Measurements from ENCODE around the gene TAMALIN. TPM values are rescaled to one million over a fixed set of nuclear protein-coding genes. Genes with fewer than 3 reads are reported as not detected.
"Not testable (repeated sequence)": the region's sequence is repeated elsewhere in the genome, so short reads cannot be mapped to it uniquely, and the experiment has no call there.

The TAMALIN gene
- total RNA-seq, 1 experiment from 2014 or later = 0.58 TPM

- peaks cover 22% of the 10 kb centered on the region for H3K79me2 ChIP-seq (ENCODE audit: low read length)
- no peaks in the 10 kb centered on the region; the same call in 1 of the 2 replicates for H3K36me3 ChIP-seq (ENCODE audit: low read depth, low read length)
- TF ChIP-seq EZH2phosphoT487 (IDR thresholded peaks at IDR 0.05; ENCODE audit: borderline replicate concordance, low read length) (no peak), EZH2 (IDR thresholded peaks at IDR 0.05; ENCODE audit: low read length, unreplicated experiment) (no peak)
- TF ChIP-seq, protein P1, sequence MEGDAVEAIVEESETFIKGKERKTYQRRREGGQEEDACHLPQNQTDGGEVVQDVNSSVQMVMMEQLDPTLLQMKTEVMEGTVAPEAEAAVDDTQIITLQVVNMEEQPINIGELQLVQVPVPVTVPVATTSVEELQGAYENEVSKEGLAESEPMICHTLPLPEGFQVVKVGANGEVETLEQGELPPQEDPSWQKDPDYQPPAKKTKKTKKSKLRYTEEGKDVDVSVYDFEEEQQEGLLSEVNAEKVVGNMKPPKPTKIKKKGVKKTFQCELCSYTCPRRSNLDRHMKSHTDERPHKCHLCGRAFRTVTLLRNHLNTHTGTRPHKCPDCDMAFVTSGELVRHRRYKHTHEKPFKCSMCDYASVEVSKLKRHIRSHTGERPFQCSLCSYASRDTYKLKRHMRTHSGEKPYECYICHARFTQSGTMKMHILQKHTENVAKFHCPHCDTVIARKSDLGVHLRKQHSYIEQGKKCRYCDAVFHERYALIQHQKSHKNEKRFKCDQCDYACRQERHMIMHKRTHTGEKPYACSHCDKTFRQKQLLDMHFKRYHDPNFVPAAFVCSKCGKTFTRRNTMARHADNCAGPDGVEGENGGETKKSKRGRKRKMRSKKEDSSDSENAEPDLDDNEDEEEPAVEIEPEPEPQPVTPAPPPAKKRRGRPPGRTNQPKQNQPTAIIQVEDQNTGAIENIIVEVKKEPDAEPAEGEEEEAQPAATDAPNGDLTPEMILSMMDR (conservative IDR thresholded peaks at IDR 0.05; ENCODE audit: low read depth, low read length) = no peak
- no peaks in the 10 kb centered on the region for H3K9me3 ChIP-seq (ENCODE audit: low read length)
- H3K4me1 ChIP-seq (ENCODE audit: insufficient read depth, low read length) = peaks cover 4% of the 10 kb centered on the region
- ATAC-seq (no peak), DNase-seq (no peak)
- BruUV-seq (replicated peaks) = no TSS peak
- H4K20me1 ChIP-seq (ENCODE audit: low read length) = peaks cover 3% of the 10 kb centered on the region; the same call in 1 of the 2 replicates
- no peaks in the 10 kb centered on the region for H3K9me2 ChIP-seq (replicated peaks; ENCODE audit: low read length)
- no peak overlapping the region for H3K4me2 ChIP-seq (ENCODE audit: low read length)
- no peaks in the 10 kb centered on the region for H3K27me3 ChIP-seq (ENCODE audit: low read length)
- POLR2A ChIA-PET (ENCODE audit: unreplicated experiment) = interaction anchor here (0.6 kb wide), 1 partner anchor 15 kb away, joined by 6 read pairs; no protein-coding TSS in a partner anchor
- H3K4me3 ChIP-seq (ENCODE audit: low read length) = no peak overlapping the region
- H2AFZ ChIP-seq (ENCODE audit: low read length) = no peak overlapping the region
- no peak overlapping the region for H3K27ac ChIP-seq (ENCODE audit: low read length)
- peaks cover 2% of the 10 kb centered on the region for H3F3A ChIP-seq (ENCODE audit: low read length, unreplicated experiment)
- intact Hi-C loops (cut with micrococcal nuclease) = no loop called here
- H3K9ac ChIP-seq (ENCODE audit: low read length) = no peak overlapping the region
- CTCF ChIA-PET = no interaction called here
These were observed 30.2 kb upstream of the TAMALIN start for GRCh38 chr12:51976376-51977160.

GRCh38 chr12:51977320-51977753 is 29.4 kb upstream of the TAMALIN start:
- H3K27ac ChIP-seq (ENCODE audit: low read length) = no peak overlapping the region
- H3K9ac ChIP-seq (ENCODE audit: low read length) = no peak overlapping the region
- H3K4me1 ChIP-seq (ENCODE audit: insufficient read depth, low read length) = no peaks in the 10 kb centered on the region
- no peak overlapping the region for H3K4me3 ChIP-seq (ENCODE audit: low read length)
- no peaks in the 10 kb centered on the region for H3K9me3 ChIP-seq (ENCODE audit: low read length)
- BruUV-seq (replicated peaks) = no TSS peak
- intact Hi-C loops (cut with micrococcal nuclease) = no loop called here
- peaks cover 16% of the 10 kb centered on the region; the same call in 1 of the 2 replicates for H3K79me2 ChIP-seq (ENCODE audit: low read length)
- no peaks in the 10 kb centered on the region for H3K9me2 ChIP-seq (replicated peaks; ENCODE audit: low read length)
- H4K20me1 ChIP-seq (ENCODE audit: low read length) = no peaks in the 10 kb centered on the region
- H3K36me3 ChIP-seq (ENCODE audit: low read depth, low read length) = no peaks in the 10 kb centered on the region; the same call in 1 of the 2 replicates
- no peaks in the 10 kb centered on the region for H3K27me3 ChIP-seq (ENCODE audit: low read length)
- CTCF ChIA-PET = interaction anchor here (0.6 kb wide), 1 partner anchor 87 kb away, joined by 6 read pairs; no protein-coding TSS in a partner anchor
- ATAC-seq = no peak
- TF ChIP-seq EZH2 (IDR thresholded peaks at IDR 0.05; ENCODE audit: low read length, unreplicated experiment) (no peak), EZH2phosphoT487 (IDR thresholded peaks at IDR 0.05; ENCODE audit: borderline replicate concordance, low read length) (no peak)
- TF ChIP-seq, protein P1 (conservative IDR thresholded peaks at IDR 0.05; ENCODE audit: low read depth, low read length) = no peak
- POLR2A ChIA-PET (ENCODE audit: unreplicated experiment) = no interaction called here
- H3F3A ChIP-seq (ENCODE audit: low read length, unreplicated experiment) = no peaks in the 10 kb centered on the region
- no peak for DNase-seq
- no peak overlapping the region for H2AFZ ChIP-seq (ENCODE audit: low read length)
- H3K4me2 ChIP-seq (ENCODE audit: low read length) = no peak overlapping the region

DNA sequence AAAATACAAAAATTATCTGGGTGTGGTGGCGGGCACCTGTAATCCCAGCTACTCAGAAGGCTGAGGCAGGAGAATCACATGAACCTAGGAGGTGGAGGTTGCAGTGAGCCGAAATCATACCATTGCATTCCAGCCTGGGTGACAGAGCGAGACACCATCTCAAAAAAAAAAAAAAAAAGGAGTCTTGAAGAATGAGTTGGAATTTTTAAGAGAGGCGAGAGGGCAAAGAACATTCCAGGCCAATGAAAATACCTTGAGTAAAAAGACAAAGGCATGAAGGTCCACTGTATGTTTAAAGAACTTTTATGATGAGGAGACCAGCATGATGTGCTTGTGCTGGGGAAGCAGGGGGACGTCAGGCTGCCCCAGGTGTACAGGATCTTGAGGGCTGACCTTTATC is 27.4 kb upstream of the TAMALIN start:
- H3K9me2 ChIP-seq (replicated peaks; ENCODE audit: low read length); CTCF ChIA-PET; BruUV-seq (replicated peaks); H3F3A ChIP-seq (ENCODE audit: low read length, unreplicated experiment); ATAC-seq; H2AFZ ChIP-seq (ENCODE audit: low read length); H3K4me1 ChIP-seq (ENCODE audit: insufficient read depth, low read length); H4K20me1 ChIP-seq (ENCODE audit: low read length); H3K9ac ChIP-seq (ENCODE audit: low read length); H3K36me3 ChIP-seq (ENCODE audit: low read depth, low read length); H3K27me3 ChIP-seq (ENCODE audit: low read length); POLR2A ChIA-PET (ENCODE audit: unreplicated experiment); DNase-seq; H3K4me2 ChIP-seq (ENCODE audit: low read length); H3K9me3 ChIP-seq (ENCODE audit: low read length); H3K79me2 ChIP-seq (ENCODE audit: low read length); H3K4me3 ChIP-seq (ENCODE audit: low read length); H3K27ac ChIP-seq (ENCODE audit: low read length); intact Hi-C loops (cut with micrococcal nuclease): not testable (repeated sequence)
